ENCODE data around the gene NUP88.
"Not testable (repeated sequence)": the region's sequence is repeated elsewhere in the genome, so short reads cannot be mapped to it uniquely, and the experiment has no call there.

Gene NUP88

DNA sequence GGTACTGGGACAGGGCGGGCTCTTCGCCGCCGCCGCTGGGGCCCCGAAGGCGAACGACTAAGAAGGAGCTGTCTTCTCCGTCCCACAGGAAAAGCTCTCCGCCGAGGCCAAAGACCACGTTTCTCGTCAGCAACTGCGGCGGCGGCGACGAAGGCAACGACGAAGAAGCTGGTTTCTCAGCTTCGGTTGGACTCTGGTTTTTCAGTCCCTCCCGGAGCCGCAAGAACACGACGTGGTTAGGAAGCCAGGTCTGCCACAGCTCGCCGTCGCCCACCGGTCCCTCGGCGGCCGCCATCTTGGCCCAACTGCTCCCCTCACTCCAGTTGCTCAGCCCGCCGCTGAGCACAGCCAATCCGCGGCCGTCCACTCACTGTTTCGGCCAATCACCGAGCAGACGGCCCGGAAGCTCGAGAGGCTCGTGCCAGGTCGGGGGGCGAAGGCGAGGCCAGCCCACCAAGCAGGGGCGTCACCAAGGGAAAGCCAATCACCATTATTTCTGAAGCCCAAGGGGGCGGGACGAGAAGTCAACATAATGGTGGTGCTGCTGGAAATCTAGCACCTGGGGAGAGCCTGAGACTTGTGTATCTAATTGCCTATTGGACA lies at the start of gene NUP88:
Gene NUP88 (minus strand): TSS at position 307 of the 603 bp plus-strand sequence. CDS start 12 bp downstream, at position 295.
- FAIRE-seq = peak; percentile 95

DNA sequence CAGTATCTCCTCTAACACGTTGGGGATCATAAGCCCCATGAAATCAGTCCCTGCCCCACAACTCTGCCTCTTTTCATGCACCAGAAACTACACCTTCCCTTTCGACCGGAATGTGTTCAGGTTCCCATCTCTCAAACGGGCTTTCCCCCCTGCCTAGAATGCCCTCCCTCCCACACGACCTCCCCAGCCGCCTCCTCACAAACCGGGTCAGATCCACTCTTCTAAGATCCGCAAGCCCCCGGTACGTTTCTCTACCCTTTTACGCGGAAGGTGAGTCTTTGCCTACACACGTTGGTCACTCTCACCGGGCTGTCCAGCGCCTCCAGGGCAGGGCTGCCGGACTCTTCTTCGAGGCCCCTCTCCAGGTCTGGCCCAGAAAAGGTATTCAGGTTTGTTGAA lies 48.6 kb upstream of the NUP88 start:
- FAIRE-seq = no peak

- no peak for FAIRE-seq
Measured at GRCh38 chr17:5467416-5467815, 48.0 kb upstream of the NUP88 start.

DNA sequence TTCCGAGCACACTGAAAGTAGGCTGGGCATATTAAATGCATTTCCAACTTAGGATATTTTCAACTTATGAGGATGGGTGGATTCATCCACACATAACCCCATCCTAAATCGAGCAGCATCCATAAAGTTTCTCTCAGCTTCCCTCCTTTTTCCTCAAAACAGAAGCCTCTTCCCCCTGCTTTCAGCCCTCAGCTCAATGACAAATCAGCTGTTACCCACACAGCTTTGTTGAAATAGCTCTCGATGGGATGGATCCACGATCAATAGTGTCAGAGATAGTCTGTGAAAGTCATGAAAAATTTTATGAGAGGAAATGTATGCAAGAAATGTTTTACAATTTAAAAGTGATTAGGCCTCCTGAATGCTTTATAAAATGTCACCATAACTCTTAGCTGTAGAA lies 46.8 kb upstream of the NUP88 start:
- FAIRE-seq = no peak

GRCh38 chr17:5464717-5465507 lies 45.5 kb upstream of the NUP88 start:
- FAIRE-seq = no peak

- no peak for FAIRE-seq
Measured at GRCh38 chr17:5446786-5447185, 27.3 kb upstream of the NUP88 start.

GRCh38 chr17:5444209-5444608 lies 24.7 kb upstream of the NUP88 start:
- no peak for FAIRE-seq

- FAIRE-seq = no peak
Measured at GRCh38 chr17:5443728-5444127, 24.3 kb upstream of the NUP88 start.

DNA sequence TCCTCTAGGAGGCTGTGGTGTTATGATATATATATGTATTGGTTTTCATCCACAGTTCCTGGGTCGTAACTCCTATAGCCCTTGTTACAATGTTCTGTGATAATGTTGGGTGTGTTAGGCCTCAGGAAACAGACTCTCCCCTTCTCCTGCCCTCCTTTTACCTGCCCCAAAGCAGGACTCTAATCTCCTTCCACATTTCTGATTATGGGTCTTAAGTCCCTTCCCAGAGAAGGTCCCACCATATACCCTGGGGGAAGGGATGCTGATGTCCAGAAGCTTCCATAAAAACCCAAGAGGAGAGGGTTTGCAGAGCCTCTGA lies 19.9 kb upstream of the NUP88 start:
- FAIRE-seq = no peak

DNA sequence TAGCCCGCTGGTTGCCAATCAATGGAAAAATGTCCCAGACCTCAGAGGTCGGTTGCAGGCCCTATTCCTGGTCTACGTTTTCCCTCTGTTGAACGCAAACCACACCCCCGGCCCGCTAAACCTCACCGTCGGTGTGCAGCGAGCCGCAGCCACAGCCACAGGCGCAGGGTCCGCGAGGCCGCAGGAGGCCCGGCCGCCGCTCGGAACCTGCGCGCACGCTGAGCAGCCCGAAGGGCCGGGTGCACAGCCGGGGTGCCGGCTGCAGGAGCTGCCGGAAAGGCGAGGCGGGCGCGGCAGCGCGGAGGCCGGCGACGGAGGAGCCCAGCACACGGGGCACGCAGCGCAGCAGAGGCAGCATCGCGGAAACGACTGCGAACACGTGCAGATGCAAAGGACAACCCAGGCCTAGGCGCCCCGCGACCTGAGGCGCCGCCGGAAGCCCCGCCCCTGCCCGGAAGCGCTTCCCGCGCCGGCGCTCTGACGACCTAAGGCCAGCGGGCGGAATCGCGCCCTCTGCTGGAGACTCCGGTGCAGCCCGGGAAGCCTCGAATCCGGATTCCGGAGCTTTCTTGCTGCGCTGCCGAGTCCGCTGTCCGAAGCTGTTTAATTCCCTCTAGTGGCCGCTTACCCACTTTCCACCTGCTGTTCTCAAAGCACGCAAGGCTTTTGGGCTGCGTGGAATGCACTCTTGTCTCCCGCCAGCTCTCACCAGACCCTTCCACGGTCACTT lies 19.4 kb upstream of the NUP88 start, which contains the start of gene C1QBP:
Gene C1QBP (minus strand): TSS at position 440 of the 730 bp plus-strand sequence. CDS start 82 bp downstream, at position 358.
- FAIRE-seq = no peak

DNA sequence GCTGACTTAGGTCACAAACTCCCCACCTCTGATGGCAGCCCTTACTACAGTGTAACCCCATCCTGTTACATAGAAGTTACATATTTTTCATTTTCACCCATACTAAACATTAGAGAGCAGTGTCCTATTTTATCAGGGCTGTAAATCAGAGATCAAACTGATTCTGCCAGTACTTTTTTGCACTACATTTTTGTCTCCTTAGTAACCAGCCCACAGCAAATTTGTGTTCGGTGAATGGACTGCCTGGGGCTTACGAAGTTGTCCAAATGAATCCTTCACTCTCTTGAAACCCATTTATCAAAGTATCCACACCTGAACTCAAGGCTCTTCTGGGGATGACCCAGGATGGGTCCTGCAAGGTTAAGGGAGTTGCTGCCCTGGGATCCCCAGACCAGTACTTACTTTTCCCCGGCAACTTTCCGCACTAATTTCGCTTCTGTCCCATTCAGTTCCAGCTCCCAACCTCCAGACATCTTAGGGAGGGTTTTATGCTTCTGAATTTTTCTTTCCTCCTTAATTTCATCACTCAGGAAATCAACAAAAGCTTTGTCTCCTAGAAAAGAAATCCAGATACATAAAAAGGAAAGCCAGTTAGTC lies 18.4 kb upstream of the NUP88 start:
- no peak for FAIRE-seq

- FAIRE-seq = not testable (repeated sequence)
Measured at GRCh38 chr17:5435781-5436315, 16.4 kb upstream of the NUP88 start.

GRCh38 chr17:5434984-5435383 lies 15.5 kb upstream of the NUP88 start:
- FAIRE-seq = no peak

- no peak for FAIRE-seq
Measured at GRCh38 chr17:5431949-5432556, 12.6 kb upstream of the NUP88 start.

DNA sequence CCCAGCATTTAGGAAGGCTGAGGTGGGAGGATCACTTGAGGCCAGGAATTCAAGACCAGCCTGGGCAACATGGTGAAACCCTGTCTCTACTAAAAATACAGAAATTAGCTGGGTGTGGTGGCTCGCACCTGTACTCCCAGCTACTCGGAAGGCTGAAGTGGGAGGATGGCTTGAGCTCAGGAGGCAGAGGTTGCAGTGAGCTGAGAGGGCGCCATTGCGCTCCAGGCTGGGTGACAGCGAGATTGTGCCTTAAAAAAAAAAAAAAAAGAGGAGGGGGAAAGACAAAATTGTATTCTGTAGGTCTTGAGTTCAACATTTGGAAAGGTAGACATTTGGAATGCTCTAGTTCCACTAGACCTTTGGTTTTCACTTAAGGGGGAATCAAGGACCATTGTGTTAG lies 11.8 kb upstream of the NUP88 start:
- FAIRE-seq = not testable (repeated sequence)

- FAIRE-seq = no peak
Measured at GRCh38 chr17:5430413-5430999, 11.0 kb upstream of the NUP88 start.

- FAIRE-seq = no peak
Measured at GRCh38 chr17:5429191-5429887, 9.9 kb upstream of the NUP88 start.

DNA sequence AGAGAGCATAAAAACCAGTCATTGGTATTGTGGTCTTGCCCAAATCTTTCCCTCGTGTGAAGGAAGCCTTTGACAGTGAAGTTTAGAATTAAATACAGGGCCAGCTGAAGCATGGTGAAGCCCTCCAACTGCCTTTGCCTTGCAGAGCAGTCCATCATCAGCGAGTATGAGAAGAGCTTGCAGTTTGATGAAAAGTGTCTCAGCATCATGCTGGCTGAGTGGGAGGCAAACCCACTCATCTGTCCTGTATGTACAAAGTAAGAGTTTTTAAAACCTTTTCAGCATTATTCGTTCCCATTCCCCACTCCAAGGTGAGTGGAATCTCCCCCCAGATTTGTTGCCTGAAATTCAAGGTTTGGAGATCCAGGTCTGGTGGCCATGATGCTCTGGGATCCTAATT lies 6.4 kb upstream of the NUP88 start:
- no peak for FAIRE-seq

DNA sequence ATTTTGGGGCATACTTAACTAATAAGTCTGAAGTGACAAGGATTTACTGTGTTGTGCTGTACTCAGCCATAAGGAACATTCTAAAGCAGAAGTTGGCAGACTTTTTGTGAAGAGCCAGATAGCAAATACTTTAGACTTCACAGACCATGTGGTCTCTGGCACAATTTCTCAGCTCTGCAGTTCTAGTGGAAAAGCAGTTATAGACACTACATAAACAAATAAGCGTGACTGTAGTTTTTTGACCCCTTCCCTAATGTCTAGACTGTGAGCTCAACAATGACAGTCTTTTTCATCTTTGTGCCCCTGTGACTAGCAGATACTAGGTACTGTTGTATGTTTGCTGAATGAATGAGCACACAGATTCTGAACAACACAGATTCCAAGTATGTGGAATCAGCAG lies 5.4 kb upstream of the NUP88 start:
- no peak for FAIRE-seq

DNA sequence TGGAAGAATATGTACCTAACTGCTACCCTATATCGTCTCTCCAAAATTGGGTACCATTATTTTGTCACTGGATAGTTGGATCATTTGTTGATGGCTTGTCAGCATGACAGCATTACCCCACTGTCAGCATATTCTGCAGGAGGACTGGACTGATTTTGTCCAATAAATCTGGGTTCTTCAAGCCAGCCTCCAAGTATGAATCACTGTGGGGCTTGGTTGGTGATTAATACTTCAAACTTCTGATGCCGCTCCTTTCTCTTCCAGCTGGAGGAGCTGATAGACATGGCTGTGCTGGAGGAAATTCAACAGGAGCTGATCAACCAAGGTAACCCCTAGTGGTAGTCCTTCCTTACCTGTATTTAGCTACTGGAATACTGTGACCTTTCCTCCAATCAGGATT lies 3.0 kb upstream of the NUP88 start:
- FAIRE-seq = no peak

- no peak for FAIRE-seq
Measured at GRCh38 chr17:5419959-5420653, 644 bp upstream of the NUP88 start, which contains the start of gene RPAIN. Gene RPAIN (plus strand): TSS chr17:5420182. CDS start chr17:5420211, 29 bp downstream.

Measured in endometrium (tissue), 2 donors.